Keratinocyte (primary cell): ENCODE data around the gene ADGRL3. TPM values are rescaled to one million over a fixed set of nuclear protein-coding genes. Genes with fewer than 3 reads are reported as not detected.
"Not testable (repeated sequence)": the region's sequence is repeated elsewhere in the genome, so short reads cannot be mapped to it uniquely, and the experiment has no call there.

ENCODE experiments used
- DNase-seq: peaks from one replicate; pipeline ENCODE4 v3.0.0-alpha.2; 2011; ENCODE audit warnings: low read depth, missing footprints, low spot score
- FAIRE-seq: peaks from 2 replicates; lab custom pipeline; 2011; peaks lifted over from hg19 to GRCh38; lab: Jason Lieb, UNC
- H2AFZ ChIP-seq: 2 replicates; pipeline ENCODE4 v1.6.0; 2012; ENCODE audit warnings: low read length, control low read depth, inconsistent platforms; ENCODE audit not compliant: control insufficient read depth
- H3K27ac ChIP-seq: 2 replicates; pipeline ENCODE4 v1.5.1; 2011; ENCODE audit warnings: low read length; ENCODE audit not compliant: control insufficient read depth, insufficient read depth
- H3K27me3 ChIP-seq: 3 replicates; pipeline ENCODE4 v1.6.0; 2011; ENCODE audit warnings: low read length; ENCODE audit not compliant: control insufficient read depth, insufficient read depth; ENCODE audit errors: extremely low read depth
- H3K36me3 ChIP-seq, 2 experiments: 2 replicates in 1 of 2; 3 replicates in 1 of 2; pipeline ENCODE4 v1.5.1; 2011; ENCODE audit warnings: low read length in 2 of 2, mild to moderate bottlenecking in 1 of 2; ENCODE audit not compliant: control insufficient read depth in 2 of 2, insufficient read depth in 2 of 2; ENCODE audit errors: extremely low read depth in 1 of 2
- H3K4me1 ChIP-seq: 3 replicates; pipeline ENCODE4 v1.5.1; 2011; ENCODE audit warnings: low read length; ENCODE audit not compliant: control insufficient read depth, insufficient read depth; ENCODE audit errors: extremely low read depth
- H3K4me2 ChIP-seq: 3 replicates; pipeline ENCODE4 v1.6.0; 2011; ENCODE audit warnings: low read depth, low read length; ENCODE audit not compliant: control insufficient read depth, insufficient read depth; ENCODE audit errors: extremely low read depth
- H3K4me3 ChIP-seq, 3 experiments: fragments of 200-600 bp in 1 of 3; sonication (generic) in 1 of 3; 2 replicates in 2 of 3; 3 replicates in 1 of 3; pipeline ENCODE4 v1.5.1; 2011 to 2016; ENCODE audit warnings: low read length in 3 of 3, mild to moderate bottlenecking in 3 of 3, control low read depth in 2 of 3, inconsistent platforms in 1 of 3, low read depth in 1 of 3, mixed read lengths in 1 of 3, mixed run types in 1 of 3, moderate library complexity in 1 of 3; ENCODE audit not compliant: control insufficient read depth in 2 of 3, insufficient read depth in 2 of 3; ENCODE audit errors: extremely low read depth in 1 of 3
- H3K79me2 ChIP-seq: 2 replicates; pipeline ENCODE4 v1.6.0; 2012; ENCODE audit warnings: low read length; ENCODE audit not compliant: control insufficient read depth, insufficient read depth
- H3K9ac ChIP-seq: 3 replicates; pipeline ENCODE4 v1.6.0; 2011; ENCODE audit warnings: low read length; ENCODE audit not compliant: control insufficient read depth, insufficient read depth; ENCODE audit errors: extremely low read depth
- H3K9me1 ChIP-seq: 3 replicates; pipeline ENCODE4 v1.6.0; 2011; ENCODE audit warnings: low read length; ENCODE audit not compliant: control insufficient read depth, insufficient read depth; ENCODE audit errors: extremely low read depth
- H3K9me3 ChIP-seq: 2 replicates; pipeline ENCODE4 v1.5.1; 2012; ENCODE audit warnings: low read depth, low read length; ENCODE audit not compliant: control insufficient read depth
- H4K20me1 ChIP-seq: 3 replicates; pipeline ENCODE4 v1.6.0; 2011; ENCODE audit warnings: low read length; ENCODE audit not compliant: control insufficient read depth, insufficient read depth; ENCODE audit errors: extremely low read depth
- CTCF ChIP-seq, 3 experiments: IDR thresholded peaks in 1 of 3; conservative IDR thresholded peaks in 1 of 3; optimal IDR thresholded peaks in 1 of 3; 2 replicates in 2 of 3; 3 replicates in 1 of 3; pipeline versions ENCODE3 to v1.5.1; 2011; ENCODE audit warnings: low read length in 3 of 3, mild to moderate bottlenecking in 3 of 3, moderate library complexity in 2 of 3, control low read depth in 1 of 3, inconsistent platforms in 1 of 3; ENCODE audit not compliant: insufficient read depth in 2 of 3; ENCODE audit errors: extremely low read depth in 1 of 3
- EZH2 ChIP-seq: IDR thresholded peaks from one replicate; pipeline ENCODE4 v1.6.1; 2012; ENCODE audit warnings: inconsistent platforms, mild to moderate bottlenecking, low read length, moderate library complexity
- dilution Hi-C: fragments of 300-500 bp; cut with MboI; formaldehyde crosslinking; loops from one replicate; pipeline ENCODE4 v1.7.0; 2020; ENCODE audit warnings: low sequenced_read_pairs; ENCODE audit not compliant: extremely low pct_ligation_motif_present
- polyA plus RNA-seq, 5 experiments: library from polyadenylated mRNA; depleted of rRNA in 3 of 5; stranded (reverse) in 3 of 5; stranded (forward) in 1 of 5; unstranded in 1 of 5; fragments of >200 nt; gene quantifications; 1 replicate in 1 of 5; 2 replicates in 3 of 5; 3 replicates in 1 of 5; pipeline versions ENCODE4 v1.2.1 to v1.2.3, GENCODE V29; 2011 to 2012; ENCODE audit warnings: missing spikeins in 2 of 5, low read depth in 1 of 5, low replicate concordance in 1 of 5

Gene ADGRL3
- polyA plus RNA-seq, 1 donor (not counting 4 experiments of a cell fraction or from before 2014, with no cell fraction given) = 0.18 TPM

- dilution Hi-C loops = no loop called here
- no peaks in the 10 kb centered on the region for H3K9me3 ChIP-seq
- no peaks in the 10 kb centered on the region for H3K4me1 ChIP-seq
- no peaks in the 10 kb centered on the region for H3K36me3 ChIP-seq
- no peak overlapping the region for H3K4me2 ChIP-seq
- no peak for FAIRE-seq
- H3K9ac ChIP-seq = no peak overlapping the region
- H4K20me1 ChIP-seq = no peaks in the 10 kb centered on the region
- H3K27me3 ChIP-seq = no peaks in the 10 kb centered on the region
- no peak overlapping the region for H3K4me3 ChIP-seq
- no peak overlapping the region for H2AFZ ChIP-seq
- no peak for DNase-seq
- H3K79me2 ChIP-seq = no peaks in the 10 kb centered on the region
- H3K9me1 ChIP-seq = no peaks in the 10 kb centered on the region
- no peak for TF ChIP-seq EZH2
- no peak for TF ChIP-seq CTCF (optimal IDR thresholded peaks at IDR 0.05 in 1 of 3, IDR thresholded peaks at IDR 0.05 in 1 of 3, conservative IDR thresholded peaks at IDR 0.05 in 1 of 3; ENCODE audit: extremely low read depth in 1 of 3, insufficient read depth in 2 of 3, low read length in 3 of 3)
- H3K27ac ChIP-seq = no peak overlapping the region
Measured at GRCh38 chr4:61851126-61851525, 651.0 kb downstream of the ADGRL3 start.

GRCh38 chr4:61852105-61852504 lies 652.0 kb downstream of the ADGRL3 start:
- H4K20me1 ChIP-seq, DNase-seq, H2AFZ ChIP-seq, H3K4me3 ChIP-seq, H3K36me3 ChIP-seq, dilution Hi-C loops, H3K9me3 ChIP-seq, H3K9ac ChIP-seq, H3K79me2 ChIP-seq, H3K27ac ChIP-seq, H3K27me3 ChIP-seq, H3K4me2 ChIP-seq, H3K4me1 ChIP-seq, FAIRE-seq, H3K9me1 ChIP-seq: not testable (repeated sequence)

- H3K4me3 ChIP-seq = no peak overlapping the region
- TF ChIP-seq CTCF (optimal IDR thresholded peaks at IDR 0.05 in 1 of 3, IDR thresholded peaks at IDR 0.05 in 1 of 3, conservative IDR thresholded peaks at IDR 0.05 in 1 of 3; ENCODE audit: extremely low read depth in 1 of 3, insufficient read depth in 2 of 3, low read length in 3 of 3) (no peak), EZH2 (no peak)
- H3K79me2 ChIP-seq = no peaks in the 10 kb centered on the region
- no peak for FAIRE-seq
- H3K36me3 ChIP-seq = no peaks in the 10 kb centered on the region
- H3K9me3 ChIP-seq = no peaks in the 10 kb centered on the region
- H3K9me1 ChIP-seq = no peaks in the 10 kb centered on the region
- no peak overlapping the region for H2AFZ ChIP-seq
- dilution Hi-C loops = no loop called here
- no peaks in the 10 kb centered on the region for H3K27me3 ChIP-seq
- no peaks in the 10 kb centered on the region for H3K4me1 ChIP-seq
- H4K20me1 ChIP-seq = no peaks in the 10 kb centered on the region
- H3K27ac ChIP-seq = no peak overlapping the region
- no peak overlapping the region for H3K4me2 ChIP-seq
- no peak overlapping the region for H3K9ac ChIP-seq
- DNase-seq = no peak
Measured at GRCh38 chr4:61853041-61853440, 652.9 kb downstream of the ADGRL3 start.
